ENCODE results near the gene DYNLL1.
"Not testable (repeated sequence)": the region's sequence is repeated elsewhere in the genome, so short reads cannot be mapped to it uniquely, and the experiment has no call there.

The DYNLL1 gene

GRCh38 chr12:120495731-120496412 is at the start of gene DYNLL1:
DYNLL1 (plus strand) TSS chr12:120496113; CDS start chr12:120496422, 309 bp downstream.
- DNase-seq (ENCODE audit: low read depth): peak; percentile 94

GRCh38 chr12:120446844-120447178 is 49.1 kb upstream of the DYNLL1 start:
- not testable (repeated sequence) for DNase-seq (ENCODE audit: low read depth)

- DNase-seq (ENCODE audit: low read depth): no peak
Observed at GRCh38 chr12:120447992-120448391, 47.9 kb upstream of the DYNLL1 start.

- not testable (repeated sequence) for DNase-seq (ENCODE audit: low read depth)
Observed at GRCh38 chr12:120452524-120452923, 43.4 kb upstream of the DYNLL1 start.

GRCh38 chr12:120453060-120453750 is 42.7 kb upstream of the DYNLL1 start:
- no peak for DNase-seq (ENCODE audit: low read depth)

- DNase-seq (ENCODE audit: low read depth): no peak
Observed at GRCh38 chr12:120453977-120454376, 41.9 kb upstream of the DYNLL1 start.

- DNase-seq (ENCODE audit: low read depth): no peak
Observed at GRCh38 chr12:120455302-120455701, 40.6 kb upstream of the DYNLL1 start.

GRCh38 chr12:120457133-120457532 is 38.8 kb upstream of the DYNLL1 start:
- no peak for DNase-seq (ENCODE audit: low read depth)

GRCh38 chr12:120460157-120460556 is 35.8 kb upstream of the DYNLL1 start:
- DNase-seq (ENCODE audit: low read depth): no peak

- DNase-seq (ENCODE audit: low read depth): no peak
Observed at GRCh38 chr12:120462099-120462640, 33.7 kb upstream of the DYNLL1 start.

- no peak for DNase-seq (ENCODE audit: low read depth)
Observed at GRCh38 chr12:120463712-120464111, 32.2 kb upstream of the DYNLL1 start.

- no peak for DNase-seq (ENCODE audit: low read depth)
Observed at GRCh38 chr12:120465756-120466155, 30.2 kb upstream of the DYNLL1 start.

- DNase-seq (ENCODE audit: low read depth): no peak
Observed at GRCh38 chr12:120466560-120467315, 29.2 kb upstream of the DYNLL1 start.

GRCh38 chr12:120467439-120467838 is 28.5 kb upstream of the DYNLL1 start:
- no peak for DNase-seq (ENCODE audit: low read depth)

- DNase-seq (ENCODE audit: low read depth): no peak
Observed at GRCh38 chr12:120468325-120468820, 27.5 kb upstream of the DYNLL1 start.

- DNase-seq (ENCODE audit: low read depth): no peak
Observed at GRCh38 chr12:120468821-120469449, 27.0 kb upstream of the DYNLL1 start.

GRCh38 chr12:120469450-120470149 is 26.3 kb upstream of the DYNLL1 start, which contains the start of gene SRSF9:
SRSF9 (minus strand) TSS chr12:120469748; CDS start chr12:120469609, 139 bp downstream.
- peak; percentile 96 for DNase-seq (ENCODE audit: low read depth)

GRCh38 chr12:120470150-120470784 is 25.6 kb upstream of the DYNLL1 start:
- no peak for DNase-seq (ENCODE audit: low read depth)

GRCh38 chr12:120472521-120472920 is 23.4 kb upstream of the DYNLL1 start:
- DNase-seq (ENCODE audit: low read depth): no peak

- DNase-seq (ENCODE audit: low read depth): no peak
Observed at GRCh38 chr12:120473807-120474615, 21.9 kb upstream of the DYNLL1 start.
